HPDE6-E6E7 (cell line): ENCODE results near the gene PARVG.

Experiments
- DNase-seq: peaks from one replicate; pipeline ENCODE4 v3.0.0; 2011; ENCODE audit warnings: missing footprints; ENCODE audit errors: extremely low spot score

Gene PARVG

DNA sequence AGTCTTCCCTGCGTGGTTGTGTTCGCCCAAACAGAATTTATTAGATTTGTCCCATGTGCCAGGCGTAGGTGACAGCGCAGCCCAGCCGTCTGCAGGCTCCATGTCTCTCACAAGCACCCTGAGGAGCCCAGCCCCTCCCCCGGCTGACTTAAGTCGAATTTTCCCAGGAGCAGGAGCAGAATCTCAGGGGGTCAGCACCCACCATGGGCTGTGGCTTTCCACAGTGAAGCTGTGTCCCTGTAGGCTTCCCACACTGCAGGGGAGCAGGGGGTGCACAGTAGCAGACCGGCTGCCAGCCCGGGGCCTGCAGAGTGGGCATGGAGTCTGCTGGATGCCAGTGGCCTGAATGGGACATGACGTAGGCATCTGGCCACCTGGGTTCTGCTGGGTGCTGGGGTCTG is 16.0 kb downstream of the PARVG start:
- DNase-seq = no peak

DNA sequence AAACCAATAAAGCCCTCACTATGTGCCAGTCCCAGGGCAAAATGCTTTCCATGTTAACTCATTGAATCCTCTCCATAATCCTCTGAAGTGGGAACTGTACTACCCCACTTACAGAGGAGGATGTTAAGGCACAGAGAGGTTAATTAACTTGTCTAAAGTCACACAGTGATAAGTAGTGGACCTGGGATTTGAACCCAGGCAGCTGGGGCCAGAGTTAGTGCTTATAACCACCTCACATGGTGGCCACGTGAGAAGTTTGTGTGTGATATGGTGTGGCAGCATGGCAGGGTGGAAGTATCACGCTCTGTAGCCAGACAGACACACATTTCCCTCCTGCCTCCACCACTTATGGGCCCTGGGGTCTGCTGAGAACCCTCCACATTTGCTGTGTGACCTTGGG is 16.5 kb downstream of the PARVG start:
- DNase-seq = no peak

DNA sequence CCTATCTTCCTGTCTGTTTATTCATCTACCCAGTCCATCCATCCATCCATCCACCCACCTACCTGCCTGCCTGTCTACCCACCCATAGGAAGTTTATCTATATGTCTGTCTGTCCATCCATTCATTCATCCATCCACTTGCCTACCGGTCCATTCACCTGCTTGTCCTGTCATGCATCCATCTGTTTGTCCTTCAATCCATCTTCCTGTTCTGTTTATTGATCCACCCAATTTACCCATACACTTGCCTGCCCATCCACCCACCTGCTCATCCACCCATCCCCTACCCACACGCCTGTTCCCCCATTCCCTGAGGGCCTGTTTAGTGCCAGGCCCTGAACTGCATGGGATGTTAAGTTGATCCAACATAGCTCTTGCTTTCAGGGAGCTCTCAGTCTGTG is 18.4 kb downstream of the PARVG start:
- DNase-seq = no peak

DNA sequence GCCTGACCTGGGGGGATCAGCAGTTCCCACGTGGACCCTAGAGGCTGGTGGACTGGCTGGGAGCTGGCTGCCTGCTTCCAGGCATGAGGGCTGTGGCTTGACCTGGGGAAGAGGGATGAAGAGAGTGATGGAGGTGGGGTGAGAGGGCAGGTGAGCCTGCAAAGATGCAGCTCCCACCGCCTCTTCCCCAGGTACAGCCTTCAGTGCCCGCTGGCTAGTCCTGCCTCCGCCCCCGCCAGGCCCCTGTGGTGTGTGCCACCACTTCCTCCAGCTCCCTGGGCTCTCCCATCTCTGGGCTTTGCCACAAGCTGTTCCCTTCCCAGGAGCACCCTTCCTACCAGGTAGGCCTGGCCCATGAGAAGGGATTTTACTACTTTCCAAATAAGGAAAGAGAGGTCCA is 19.1 kb downstream of the PARVG start:
- DNase-seq = no peak

DNA sequence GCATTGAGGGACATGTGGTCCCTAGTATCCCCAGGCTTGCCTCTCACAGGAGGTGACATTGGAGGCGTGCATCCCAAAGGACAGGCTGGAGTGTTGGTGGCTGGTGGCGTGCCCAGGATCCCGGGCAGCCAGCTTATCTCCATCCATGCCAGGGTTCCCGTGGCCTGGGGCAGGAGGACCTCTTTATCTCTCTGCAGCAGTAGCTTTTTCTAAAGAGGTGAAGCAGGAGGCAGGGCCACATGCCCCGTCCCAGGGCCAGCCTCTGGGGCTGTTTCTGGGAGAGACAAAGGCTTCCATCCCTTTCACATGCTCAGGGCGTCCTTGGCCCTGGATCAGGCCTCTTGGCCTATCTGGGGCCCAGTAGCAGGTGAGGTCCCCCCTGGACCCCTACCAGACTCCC is 19.7 kb downstream of the PARVG start:
- no peak for DNase-seq

DNA sequence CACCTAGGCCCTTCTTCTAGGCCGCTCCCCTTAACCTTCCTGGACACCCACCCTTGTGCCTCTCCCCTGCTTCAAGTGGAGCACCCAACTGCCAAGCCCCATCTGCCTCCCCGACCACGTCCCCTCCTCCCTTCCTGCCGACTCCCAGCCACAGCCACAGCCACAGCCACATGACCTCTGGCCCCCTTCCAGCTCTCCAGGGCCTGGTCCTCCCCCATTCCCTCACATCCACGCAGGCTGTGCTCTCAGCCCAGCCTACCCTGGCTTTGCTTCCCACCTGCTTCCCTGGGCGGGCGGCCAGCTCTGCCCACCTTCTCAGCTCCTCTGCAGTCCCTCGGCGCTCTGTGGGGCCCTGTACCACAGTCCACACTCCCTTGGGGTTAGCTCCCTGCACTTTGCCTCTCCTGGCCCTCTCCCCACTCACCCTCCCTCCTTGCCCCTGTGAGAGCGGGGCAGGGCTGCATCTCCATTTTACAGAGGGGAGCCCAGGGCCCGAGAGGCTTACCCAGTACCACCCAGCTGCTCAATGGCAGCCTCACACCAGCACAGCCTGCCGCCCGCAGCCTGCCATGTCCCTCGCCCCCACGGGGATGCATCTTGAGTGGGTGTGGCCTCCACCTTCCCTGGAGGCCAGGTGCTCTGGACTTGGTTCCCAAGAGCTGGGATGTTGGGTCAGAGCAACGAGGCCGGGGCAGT is 20.3 kb downstream of the PARVG start:
- DNase-seq = no peak

DNA sequence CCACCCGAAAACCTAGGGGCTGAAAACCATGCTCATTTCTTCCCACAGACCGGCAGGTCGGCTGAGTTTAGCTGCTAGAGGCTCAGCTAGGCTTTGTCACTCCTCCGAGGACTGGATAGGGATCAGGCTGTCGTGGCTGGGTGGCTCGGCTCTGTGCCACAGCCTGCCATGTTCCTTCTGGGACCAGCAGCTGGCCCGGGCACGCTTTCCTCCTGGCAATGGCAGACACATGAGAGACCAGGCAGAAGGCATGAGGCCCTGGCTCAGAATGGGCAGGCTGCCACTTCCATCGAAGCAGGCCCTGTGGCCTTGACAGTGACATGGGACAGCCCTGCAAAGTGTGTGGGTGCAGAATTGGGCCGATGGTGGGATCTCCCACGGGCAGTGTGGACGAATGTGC is 20.9 kb downstream of the PARVG start:
- DNase-seq = no peak

DNA sequence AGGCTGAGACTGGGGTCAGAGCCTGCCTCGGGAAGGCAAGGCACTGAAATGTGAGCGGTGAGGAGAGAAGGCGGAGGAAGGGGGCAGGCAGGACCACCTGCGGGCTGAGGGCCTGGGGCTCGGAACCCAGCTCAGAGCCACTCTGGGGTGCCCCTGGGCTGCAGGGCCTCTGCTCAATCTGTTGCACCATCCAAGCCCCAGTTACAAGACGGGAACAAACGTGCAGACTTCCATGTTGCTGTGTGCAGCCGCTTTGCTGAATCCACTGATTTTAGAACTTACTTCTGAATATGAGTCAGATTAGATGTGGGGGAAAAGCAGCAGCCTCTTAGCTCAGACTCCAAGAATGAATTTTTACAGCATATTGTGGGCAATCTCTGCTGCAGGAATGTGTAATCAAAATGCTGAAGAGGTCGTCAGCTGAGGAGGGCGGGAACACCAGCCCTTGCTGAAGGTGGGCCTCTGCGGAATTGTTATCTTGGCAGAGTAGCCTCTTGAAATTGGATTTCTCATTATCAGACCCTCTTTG is 21.6 kb downstream of the PARVG start:
- DNase-seq = no peak

DNA sequence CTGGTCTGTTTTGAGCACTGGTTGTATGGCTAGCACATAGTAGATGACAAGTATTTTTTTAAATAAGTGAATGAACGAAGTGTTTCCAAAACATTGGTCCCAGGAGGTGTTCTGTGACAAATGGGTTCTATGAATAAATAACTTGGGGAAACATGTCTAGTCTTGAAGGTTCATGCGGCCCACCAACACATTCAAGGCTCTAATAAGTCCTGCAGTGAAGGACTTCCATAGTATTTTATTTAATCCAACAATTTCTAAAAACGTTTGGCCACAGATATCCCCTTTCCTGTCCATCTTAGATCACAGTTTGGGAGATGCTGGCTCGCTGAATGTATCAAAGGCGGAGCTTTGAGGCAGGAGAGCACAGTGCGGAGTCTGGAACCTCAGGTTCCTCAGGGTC is 22.5 kb downstream of the PARVG start:
- DNase-seq = no peak

DNA sequence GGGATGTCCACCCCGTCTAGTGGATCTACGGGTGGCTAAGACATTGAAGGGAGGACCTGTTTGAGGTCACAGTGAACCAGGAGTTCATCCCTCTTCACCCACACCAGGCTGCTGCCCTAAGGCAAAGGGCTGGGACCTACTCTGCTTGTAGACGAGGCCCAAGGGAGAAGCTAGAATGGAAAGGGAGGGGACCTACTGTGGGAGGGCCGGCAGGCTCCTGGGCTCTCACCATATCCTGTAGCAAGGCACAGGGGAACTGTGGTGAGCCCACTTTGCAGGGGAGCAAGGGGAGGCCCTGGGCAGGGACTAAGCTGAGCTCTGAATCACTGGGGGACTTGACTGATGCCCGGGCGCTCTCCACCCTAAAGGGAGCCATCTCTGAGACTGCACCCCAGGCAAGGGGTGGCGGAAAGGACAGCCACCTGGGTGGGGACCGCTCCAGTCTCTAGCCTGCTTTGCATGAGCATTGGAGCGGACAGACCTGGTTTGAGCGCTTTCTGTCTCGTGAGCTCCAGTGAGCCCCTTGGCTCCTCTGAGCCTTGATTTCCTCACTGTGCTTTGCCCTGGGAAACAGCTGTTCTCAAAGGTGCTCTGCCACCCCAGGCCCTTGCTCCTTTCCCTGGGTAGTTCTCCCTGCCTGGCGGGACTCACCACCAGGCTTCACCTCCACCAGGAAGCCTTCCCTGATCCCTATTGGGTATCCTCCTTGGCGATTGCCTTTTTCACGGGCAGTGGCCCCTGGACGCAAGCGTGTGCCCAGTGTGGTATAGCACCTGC is 24.2 kb downstream of the PARVG start:
- DNase-seq = no peak

DNA sequence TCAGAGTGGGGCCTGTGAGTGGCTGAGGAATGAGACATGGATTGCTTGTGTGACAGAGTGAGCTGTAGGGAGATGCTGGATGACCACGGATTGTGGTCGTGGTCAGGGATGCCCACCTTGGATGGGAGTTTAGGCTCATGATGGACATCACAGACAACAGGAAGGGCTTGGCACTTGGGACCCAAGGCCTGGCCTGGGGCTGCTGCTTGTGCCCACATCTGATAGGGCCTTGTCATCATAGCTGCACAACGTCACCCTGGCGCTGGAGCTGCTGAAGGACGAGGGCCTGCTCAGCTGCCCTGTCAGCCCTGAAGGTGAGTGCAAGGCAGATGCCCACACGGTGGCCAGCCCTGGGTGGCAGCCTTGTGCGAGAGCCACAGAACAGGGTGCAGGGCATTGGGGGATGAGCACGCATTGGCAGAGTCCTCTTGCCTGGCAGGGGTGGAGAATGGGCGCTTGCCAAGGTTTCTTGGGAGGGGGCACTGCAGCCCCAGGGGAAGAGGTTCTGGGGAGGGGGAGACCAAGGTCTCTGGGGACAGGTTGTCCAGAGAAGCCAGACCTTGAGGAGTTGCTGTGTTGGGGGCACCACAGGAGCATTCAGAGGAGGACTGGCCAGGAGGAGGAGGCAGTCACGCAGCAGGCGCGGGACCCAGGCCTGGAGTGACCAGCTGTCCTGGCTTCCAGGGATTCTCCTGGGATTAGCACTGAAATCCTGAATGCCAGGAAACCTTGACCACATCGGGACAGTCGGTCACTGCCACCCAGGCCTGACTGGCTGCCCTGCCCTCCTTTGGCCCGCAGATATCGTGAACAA is 25.0 kb downstream of the PARVG start:
- no peak for DNase-seq

DNA sequence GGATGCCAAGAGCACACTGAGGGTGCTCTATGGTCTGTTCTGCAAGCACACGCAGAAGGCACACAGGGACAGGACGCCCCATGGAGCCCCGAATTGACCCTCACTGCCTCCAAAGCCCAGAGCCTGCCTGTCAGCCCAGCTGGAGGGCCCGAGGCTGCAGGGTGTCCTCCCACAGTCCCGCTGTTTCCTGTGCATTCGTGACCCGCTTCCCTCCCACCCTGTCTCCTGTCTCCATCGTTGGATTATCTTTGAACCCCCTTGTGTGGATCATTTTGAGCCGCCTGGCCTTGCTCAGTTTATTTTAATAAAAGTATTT is 25.6 kb downstream of the PARVG start:
- DNase-seq = no peak

DNA sequence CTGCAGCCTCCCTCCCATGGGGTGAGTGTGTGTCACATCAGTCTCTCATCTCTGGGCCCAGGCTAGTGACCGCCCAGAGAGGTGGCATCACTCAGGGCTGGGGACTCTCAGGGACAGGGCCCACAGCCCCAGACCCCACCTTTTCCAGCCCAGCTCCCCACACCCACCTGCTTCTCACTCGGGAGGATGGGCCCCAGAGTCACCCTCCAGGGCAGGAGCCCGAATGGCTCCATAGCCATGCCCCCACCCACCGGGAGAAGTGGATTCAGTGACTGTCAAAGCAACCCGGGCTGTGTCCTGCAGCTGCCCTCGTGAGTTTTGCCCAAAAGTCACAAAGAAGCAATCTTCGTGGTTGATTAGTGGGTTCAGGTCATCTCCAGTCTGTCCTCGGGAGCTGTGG is 26.0 kb downstream of the PARVG start:
- DNase-seq = no peak

DNA sequence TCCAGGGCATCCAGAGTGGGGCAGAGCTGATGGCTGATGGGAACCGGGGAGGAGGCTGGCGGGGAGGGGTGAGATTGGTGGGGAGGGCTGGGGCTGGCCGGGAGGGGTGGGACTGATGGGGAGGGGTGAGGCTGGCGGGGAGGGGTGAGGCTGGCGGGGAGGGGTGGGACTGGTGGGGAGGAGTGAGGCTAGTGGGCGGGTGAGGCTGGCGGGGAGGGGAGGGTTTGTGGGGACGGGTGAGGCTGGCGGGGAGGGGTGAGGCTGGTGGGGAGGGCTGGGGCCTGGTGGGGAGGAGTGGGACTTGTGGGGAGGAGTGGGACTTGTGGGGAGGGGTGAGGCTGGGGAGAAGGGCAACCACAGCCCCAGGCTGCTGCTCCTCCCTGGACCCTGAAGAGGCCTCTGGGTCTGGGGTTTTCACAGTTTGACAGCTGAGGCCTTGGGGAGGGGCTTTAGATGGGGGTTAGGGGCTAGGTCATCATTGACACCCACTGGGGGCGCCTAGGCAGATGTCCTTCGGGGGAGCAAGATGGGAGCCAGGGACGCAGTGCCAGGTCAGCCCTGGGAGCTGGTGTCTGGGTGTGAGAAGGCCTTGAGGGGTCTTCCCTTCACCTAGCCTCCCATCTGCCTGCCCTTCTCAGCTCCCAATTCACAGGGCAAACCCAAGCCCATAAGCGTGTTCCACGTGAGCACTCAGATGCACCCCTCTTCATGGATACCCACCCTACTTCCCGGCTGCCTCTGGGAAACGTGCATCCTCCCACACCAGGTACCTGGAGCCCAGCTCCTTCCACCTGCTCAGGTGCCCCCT is 26.7 kb downstream of the PARVG start:
- no peak for DNase-seq

DNA sequence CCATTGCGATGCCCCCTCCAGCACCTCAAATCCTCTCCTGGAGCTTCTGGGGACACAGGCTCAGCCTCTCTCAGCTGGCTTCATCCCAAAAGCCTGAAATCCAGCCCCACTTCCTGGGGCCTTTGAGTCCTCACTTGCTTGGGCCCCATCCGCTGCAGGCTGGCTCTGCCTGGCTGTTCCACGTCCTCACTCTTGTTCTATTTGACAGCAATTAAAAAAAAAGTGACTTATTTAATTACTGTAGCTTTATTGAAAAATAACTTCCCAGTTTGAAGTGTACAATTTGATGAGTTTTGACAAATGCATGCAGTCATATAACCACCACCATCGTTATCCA is 27.2 kb downstream of the PARVG start:
- DNase-seq = no peak

DNA sequence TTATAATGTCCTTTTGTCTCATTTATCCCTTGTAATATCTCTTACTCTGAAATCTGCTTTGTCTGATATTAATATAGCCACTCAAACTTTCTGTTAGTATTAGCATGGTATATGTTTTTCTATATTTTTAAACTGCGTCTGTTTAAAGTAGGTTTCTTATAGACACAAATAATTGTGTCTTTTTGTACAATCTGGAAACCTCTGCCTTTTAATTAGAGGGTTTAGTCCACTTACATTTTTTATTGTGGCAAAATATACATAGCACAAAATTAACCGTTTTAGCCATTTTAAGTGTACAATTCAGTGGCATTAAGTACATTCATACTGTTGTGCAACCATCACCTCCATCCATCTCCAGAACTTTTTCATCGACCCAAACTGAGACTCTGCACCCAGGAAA is 28.6 kb downstream of the PARVG start:
- no peak for DNase-seq

DNA sequence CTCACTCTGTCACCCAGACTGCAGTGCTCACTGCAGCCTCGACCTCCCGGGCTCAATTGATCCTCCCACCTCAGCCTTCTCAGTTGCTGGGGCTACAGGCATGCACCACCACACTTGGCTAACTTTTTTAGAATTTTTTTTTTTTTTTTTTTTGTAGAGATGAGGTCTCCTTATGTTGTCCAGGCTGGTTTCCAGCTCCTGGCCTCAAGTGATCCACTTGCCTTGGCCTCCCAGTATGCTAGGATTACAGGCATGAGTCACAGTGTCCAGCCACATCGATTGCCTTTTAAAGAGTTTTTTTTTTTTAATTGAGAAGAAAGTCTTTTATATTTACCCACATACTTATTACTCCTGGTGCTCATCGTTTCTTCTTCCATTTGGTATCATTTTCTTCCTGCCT is 30.0 kb downstream of the PARVG start:
- DNase-seq = no peak

DNA sequence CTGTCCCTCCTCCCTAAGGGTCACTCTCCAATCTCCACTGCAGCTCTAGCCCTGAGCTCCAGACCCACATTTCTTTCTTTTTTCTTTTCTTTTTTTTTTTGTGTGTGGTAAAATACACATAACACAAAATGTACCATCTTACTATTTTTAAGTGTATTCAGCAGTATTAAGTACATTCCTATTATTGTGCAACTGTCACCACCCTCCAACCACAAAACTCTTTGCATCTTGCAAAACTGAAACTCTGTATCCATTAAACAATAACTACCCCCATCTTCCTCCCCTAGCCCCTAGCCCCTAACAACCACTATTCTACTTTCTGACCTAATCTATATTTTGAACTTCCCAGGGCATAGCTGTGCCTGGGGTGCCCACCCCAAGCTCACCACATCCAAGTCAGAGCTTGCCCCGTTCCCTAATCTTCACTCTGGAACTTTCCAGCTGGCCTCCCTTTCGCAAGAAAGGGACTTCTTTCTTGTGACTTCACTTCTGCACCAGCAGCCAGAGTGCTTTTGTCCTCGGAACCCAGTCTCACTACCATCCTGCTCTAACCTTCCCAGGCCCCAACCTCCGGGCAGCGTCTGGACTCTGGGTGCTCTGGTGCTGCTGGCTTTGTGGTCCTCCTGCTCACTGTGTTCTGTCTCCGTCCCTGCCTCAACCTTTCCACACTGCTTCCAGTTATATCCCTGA is 30.7 kb downstream of the PARVG start:
- no peak for DNase-seq

DNA sequence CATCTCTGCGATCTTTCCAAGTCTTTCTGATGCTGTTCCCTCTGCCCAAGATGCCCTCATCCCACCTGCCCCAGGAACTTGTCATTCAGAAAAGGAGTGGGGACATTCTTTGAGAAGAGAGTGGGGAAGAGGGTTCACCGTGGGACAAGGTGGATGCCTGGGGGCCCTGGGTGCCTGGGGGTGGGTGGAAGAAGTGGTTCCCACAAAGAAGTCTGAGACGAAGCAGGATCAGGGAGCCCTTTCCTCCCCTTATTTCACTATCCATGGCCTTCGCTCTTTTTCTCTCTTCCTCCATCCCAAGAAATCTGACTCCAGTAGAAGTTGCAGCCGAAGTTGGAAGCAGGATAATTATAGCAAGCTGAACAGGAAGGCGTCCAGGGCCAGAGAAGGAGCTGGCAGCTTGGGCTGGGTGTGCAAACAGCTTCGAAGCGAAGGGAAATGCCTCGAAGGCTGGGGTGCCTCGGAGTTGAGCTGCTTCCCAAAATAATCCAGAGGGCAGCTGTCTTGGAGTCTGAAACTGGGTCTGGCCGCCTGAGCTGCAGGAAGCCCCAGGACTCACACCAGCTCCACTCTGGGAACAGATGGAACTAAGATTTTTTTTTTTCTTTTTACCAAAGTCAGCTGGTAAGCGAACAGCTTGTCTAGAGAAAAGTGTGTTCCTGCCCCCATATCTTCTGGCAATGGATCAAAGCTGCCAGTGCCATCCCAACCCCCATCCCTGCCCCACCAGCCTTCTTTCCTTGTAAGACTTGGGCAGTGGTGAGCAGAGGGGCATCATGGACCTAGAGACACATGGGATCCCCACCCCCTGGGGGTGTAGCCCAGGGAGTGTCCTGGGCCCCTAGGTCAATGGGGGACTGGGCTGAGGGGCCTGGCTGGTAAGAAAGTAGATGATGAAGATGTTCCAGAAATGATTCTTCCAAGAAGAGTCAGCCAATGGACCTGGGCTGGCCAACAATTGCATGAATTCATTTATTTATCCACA is 31.5 kb downstream of the PARVG start:
- DNase-seq = no peak

DNA sequence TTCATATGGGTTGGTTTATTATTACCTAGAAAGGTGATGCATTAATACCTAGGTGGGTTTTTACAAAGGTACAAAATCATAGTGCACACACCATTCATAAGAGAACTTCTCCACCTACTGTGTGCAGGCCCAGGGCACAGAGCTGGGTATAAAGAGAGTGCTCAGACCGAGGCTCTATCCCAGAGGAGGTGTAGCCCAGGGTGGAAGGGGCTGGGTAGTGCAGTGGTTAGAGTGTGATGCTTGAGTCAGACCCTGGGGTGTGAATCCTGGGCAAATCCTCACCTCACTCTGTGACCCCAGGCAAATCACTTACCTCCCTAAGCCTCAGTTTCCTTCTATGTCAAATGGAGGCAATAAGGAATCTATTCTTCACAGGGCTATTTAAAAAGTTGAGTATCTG is 32.2 kb downstream of the PARVG start:
- DNase-seq = no peak
